Stimulated activated CD4-positive, alpha-beta T cell treated with anti-CD3 and anti-CD28 coated beads, Interleukin-4, amount 100 ng/mL, for 48 hours (primary cell): ENCODE results near the gene EPS8.
A peak's percentile ranks its signal among the peaks of the same experiment; 100 is the strongest.

Experiments
- DNase-seq, 2 donors: peaks; one replicate each; pipeline ENCODE4 v3.0.0-alpha.2; 2020; ENCODE audit warnings: low read depth in 2 of 2

Gene EPS8

DNA sequence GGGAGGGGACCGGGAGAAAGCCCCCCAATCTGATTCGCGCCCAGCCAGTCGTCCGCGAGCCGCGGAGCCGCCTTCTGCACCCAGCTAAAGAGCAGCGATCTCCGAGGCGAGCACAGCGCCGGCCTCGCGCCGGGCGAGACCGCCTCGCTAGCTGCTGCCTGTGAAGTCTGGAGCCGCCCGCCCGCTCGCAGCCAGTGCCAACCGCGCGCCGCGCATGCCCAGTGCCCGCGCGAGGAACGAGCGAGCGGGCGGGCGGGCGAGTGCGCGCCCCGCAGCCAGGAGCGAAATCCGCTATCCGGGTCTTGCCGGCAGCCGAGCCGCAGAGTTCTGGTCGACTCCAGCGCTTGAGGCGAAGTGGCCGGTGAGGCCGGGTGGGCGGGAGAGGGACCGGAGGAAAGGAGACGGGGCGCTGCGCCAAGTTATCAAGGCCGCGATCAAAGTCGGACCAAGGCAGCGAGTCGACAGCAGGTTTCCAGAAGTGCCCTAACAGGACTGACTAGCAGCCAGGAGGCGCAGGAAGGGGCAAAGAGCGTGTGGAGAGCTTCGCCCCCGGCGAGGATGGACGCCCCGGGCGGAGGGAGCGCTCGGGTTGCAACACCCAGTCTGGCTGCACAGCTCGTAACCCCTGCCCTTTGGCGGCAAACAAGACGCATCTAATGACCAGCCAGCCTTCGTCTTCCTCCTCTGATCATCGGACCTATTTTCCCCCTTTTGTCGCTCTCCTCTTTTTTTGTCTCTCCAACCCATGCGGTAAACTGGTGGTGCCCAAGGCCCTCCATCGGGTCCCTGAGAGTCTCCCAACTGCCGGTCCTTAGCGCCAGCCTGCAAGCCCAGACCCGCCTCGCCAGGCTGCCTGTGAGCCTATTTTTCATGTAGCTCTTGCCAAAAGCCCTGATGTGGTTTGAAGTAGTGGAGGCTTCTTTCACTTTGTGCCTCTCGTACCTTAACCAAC is at the start of gene EPS8:
Gene EPS8, minus strand, starts transcription at position 169 of the 952 bp plus-strand sequence. CDS start 106,437 bp downstream, outside the sequence.
- DNase-seq = peak; percentile 80 to 82

DNA sequence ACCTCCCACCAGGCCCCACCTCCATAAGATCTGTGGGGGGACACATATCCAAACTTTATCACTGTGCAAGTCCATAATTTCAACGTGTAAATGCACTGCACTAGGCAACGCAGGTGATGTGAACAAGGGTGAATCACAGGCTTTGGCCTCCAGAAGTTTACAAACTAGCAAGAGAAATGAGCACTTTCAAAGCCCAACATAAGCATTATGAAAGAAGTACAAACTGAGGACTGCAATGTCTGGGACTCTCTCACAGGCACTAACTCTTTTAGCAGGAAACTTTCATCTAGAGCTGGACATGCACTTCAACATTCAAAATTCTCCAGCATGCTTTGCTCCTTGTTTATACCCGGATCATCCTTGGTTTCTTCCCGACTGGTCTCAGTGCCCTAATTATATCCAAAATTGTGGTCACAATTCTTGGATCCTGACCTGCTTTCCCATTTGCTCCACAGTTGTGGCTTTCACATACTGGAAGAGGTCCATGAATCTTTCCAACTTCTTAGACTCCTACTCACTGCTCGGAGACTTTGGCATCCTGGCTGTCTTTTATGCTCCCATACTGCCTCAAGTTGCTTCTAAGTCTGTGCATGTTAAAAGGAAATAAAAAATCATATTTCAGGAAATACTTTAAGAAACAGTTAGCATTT is 48.1 kb upstream of the EPS8 start:
- no peak for DNase-seq

DNA sequence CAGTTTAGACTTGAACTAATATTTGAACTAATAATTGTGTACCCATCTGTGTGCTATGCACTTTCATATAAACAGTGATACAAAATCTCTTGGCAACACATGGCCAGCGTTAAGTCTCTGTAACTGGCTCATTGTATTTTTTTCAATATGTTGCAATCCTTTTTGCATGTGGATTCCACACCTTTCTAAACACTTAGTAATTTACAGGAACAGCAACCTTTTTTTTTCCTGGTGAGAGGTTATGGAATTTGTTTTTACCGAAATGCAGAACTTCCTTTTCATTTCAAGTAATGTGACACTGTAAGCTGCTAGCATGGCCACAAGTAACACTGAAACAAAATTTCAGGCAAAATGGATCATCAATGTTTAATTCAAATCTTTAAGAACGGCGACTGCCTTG is 45.4 kb upstream of the EPS8 start:
- DNase-seq = no peak

DNA sequence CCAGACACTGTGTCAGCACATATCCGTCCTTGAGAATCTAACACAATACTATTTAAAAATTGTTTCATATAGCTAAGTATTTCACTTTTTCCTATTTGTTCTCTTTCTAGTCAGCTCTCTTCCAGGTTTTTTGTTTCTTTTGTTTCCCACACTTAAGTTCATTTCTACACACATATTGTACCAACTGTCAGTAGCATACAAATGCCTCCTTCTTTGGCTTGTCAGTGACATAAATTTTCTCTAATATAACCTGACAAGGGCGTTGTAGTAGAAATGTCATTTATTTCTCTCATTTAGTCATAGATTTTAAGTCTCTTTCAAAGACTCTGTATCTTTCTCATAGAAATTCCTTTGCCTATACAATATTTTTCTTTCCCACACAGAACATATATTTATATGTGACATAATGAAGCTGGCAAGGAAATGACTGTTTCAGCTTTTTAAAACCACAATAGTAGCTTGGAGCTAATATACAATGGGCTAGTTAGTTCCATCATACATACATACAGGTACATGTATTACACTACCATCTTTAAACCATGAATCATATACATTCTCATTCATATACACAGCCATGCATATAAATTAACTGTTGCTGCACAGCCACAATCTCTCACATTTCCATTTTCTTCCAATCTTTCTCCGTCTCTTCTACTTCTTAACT is 42.3 kb upstream of the EPS8 start:
- DNase-seq = no peak

DNA sequence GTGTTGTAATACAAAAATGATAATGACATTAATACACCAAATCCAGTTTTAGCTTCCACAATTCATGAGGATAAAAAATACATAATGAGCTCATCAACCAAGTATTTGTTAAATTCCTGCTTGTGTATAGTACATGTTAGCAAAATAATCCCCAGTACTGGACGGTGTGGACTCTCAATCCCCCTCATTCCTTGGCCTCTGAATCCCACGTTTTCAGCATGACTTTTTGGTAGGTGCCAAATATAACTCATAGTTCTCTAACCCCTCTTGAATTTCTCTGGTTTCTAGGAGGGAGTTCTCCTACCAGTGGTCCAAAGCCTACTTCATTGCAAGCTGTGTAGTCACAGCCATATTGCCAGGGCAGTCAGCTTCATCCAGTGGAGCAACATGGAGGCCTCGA is 41.4 kb upstream of the EPS8 start:
- no peak for DNase-seq

DNA sequence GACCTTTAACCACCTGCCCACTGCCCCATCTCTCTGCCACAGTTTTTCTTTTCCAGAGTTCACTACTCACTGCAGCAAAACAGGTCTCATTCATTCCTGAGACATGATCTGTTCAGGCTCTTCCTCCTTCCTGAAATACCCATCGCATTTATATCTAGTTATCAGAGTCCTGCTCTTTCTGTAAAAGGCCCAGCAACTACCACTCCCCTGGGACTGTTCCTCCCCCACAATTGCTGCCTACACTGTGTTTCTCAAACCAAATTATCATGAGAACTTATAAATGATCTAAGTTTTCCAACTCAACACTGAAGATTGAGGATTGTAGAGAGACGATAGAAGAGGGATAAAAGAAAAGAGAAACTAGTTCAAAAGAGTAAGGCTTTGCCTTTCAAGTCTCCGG is 40.8 kb upstream of the EPS8 start:
- DNase-seq = no peak

DNA sequence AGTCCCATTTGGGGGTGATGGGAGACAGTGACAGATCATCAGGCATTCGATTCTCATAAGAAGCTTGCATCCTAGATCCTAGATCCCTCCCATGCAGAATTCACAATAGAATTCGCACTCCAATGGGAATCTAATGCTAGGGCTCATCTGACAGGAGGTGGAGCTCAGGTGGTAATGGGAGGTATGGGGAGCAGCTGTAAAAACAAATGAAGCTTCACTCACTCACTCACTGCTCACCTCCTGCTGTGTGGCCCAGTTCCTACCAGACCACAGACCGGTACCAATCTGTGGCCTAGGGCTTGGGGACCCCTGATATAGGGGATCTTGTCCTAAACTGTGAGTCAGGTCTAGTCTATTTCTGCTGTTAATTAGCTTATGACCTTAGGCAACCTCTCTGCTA is 40.1 kb upstream of the EPS8 start:
- no peak for DNase-seq

DNA sequence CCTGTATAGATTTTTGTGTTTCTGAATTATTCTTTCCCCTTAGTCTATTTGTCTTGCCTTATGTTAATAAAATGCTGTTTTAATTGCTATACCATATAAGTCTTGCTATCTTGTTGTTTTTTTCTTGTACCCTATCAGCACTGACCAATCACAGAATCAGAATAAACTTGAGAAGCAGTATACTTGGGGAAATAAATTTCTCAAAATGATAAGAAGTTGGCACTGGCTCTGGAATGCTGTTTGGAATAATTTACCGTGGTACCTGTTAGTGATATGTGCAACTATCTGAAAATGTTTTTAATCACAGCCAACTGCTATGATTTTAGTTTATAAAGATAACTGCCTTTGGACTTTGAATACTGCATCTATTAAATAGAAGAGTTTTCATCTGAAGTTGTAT is 37.9 kb upstream of the EPS8 start:
- no peak for DNase-seq

DNA sequence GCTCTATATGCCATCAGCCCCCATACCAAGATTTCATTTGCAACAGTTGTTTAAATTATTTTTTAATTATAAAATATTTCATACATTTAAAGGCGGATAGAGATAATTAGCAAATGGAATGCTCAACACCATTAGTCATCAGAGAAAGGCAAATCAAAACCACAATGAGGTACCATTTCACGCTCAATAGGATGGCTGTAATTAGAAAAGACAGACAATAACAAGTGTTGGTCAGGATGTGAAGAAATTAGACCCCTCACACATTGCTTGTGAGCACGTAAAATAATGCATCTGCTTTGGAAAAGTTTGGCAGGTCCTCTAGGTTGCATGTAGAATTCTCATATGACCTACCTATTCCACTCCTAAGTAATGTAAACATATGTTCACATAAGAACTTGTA is 35.3 kb upstream of the EPS8 start:
- no peak for DNase-seq

DNA sequence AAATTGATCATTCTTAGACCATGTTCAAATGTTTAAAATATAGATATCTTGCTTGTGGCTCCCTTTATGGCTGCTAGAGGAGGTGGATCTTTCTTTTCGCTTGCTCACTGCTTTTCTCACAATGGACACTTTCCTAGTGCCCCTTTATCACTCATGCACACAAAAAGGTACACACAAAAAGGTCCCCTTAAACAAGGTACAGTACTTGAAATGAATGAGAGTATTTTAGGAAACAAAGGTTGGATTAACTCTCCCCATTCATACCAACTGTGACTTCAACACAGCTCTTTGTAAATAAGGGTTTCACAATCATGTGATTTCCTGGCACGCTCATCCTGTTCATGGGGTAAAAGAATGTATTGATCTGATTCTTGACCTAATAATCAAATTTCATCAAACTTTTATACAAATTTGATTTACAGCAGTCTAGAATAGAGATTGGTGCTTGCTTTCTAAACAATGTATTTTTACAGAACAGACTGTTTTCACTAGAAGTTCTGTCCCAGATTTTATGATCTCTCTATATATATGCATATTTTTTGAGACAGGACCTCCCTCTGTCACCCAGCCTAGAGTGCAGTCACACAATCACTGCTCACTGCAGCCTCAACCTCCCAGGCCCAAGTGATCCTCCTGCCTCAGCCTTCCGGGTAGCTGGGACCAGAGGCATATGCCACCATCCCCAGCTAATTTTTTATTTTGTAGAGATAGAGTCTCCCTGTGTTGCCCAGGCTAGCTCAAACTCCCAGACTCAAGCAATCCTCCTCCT is 34.4 kb upstream of the EPS8 start:
- DNase-seq = no peak

DNA sequence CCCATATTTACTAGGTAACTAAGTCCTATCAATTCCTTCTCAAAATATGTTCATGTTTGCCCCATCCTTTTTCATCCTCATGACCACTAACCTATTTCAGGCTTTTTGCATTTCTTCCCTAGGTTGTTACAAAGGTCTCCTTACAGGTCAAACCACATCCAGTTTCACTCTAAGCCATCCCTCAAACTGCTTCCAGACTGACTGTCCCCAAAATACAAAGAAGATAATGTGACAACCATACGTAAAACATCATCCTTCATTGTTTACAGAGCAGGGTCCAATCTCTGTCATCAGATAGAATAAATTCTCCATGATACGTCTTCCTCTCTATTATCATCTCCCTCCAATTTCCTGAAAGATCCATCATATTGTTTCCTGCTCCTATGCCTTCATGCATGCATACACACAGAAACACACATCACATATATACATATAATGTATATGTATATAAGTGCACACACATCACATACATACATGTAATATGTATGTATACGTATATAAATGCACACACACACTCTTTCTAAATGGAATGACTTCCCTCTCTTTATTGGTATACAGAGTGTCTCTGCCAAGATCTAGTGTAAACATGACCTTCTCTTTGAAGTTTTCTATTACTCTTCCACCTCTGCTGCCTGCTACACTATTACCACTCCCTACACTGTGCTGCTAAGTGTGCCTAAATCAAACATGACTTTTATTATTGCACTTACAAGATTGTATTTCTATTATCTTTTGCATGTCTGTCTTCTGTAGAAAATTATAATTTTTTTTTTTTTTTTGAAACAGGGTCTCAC is 30.7 kb upstream of the EPS8 start:
- DNase-seq = no peak

DNA sequence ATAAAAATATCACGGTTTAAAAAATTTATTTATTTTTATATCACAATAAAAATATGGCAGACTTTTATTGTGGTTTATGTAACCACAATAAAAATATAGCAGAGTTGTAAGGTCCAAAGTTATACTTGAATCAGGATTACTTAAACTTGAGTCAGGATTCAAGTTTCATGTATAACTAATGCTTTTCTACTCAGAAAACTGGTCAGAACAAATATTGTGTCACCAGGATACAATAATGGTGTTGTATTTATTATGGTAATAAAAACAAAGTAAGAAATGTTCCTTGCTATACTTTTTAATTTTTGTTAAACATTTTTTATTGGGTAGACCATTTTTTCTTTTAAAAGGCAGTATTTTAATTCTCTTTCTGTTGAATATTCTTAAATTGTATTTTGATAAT is 29.2 kb upstream of the EPS8 start:
- no peak for DNase-seq

DNA sequence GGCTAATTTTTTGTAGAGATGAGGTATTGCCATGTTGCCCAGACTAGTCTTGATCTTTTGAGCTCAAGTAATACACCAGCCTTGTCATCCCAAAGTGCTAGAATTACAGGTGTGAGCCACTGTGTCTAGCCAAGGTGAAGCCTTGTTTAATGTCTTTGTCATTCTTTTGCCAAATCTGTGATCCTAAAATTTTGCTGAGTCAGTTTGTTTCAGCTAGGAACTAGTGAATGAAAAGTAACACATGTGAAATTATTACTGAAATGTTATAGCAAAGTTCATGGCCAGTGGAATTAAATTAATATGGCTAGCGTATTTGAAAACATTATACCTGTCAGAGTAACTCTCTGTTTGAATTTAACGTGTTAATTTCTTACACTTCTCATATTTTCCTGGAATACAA is 26.5 kb upstream of the EPS8 start:
- no peak for DNase-seq

DNA sequence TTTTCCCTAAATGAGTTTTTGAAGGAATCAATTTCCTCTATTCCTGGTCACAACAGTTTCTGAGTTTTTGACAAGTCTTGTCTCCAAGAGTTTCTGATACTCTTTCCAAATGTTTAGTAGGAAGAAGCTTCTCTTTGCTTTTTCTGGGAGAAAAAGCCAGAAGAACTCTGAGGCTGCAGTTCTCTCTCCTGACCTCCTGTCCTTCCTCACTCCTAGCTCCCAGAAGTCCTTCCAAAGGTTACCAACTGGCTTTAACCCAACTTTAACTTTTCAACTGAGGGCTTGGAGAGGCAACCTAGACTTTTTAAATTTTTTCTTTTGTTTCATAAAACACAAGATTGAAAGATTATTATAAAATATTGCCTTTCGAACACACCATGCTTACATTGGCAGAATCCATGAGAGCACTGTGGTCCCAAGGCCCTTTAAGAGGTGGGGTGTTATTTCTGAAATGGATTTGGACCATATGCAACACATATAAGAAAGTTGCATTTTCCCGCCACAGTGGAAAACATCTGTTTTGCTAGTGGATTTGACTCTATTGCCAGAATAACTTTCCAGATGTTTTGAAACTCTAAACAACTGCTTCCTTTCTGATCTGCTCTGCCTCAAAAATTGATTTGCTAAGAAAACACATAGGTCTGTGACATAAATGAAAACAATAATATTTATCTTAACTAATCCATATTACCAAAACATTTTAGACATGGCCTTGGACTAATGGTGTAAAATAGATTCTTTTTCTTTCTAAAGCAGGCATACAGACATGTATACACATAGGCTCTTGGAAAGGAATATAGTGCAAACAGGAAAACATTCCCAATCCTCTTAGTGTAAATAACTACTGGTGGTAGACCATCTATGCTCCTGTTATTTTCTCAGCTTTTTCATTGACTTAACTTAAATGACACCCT is 22.3 kb upstream of the EPS8 start:
- DNase-seq = no peak

DNA sequence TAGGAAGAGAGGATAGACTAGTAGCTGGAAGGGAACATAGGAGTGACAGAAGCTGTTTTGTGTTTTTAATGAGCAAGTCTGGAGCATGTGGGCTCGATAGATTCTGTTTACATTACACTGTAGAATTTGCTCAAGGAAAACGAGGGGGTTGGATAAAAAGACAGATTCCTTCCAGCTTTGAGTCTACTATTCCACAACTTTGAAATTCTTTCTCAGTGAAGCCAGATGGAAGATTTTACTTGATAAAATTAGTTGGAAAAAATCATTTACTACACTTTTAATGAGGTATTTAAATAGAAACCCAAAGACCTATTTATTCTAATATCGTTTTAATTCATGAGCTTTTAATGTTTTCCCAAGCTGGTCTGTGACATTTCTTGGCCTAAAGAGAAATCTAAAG is 19.5 kb upstream of the EPS8 start:
- DNase-seq = no peak

DNA sequence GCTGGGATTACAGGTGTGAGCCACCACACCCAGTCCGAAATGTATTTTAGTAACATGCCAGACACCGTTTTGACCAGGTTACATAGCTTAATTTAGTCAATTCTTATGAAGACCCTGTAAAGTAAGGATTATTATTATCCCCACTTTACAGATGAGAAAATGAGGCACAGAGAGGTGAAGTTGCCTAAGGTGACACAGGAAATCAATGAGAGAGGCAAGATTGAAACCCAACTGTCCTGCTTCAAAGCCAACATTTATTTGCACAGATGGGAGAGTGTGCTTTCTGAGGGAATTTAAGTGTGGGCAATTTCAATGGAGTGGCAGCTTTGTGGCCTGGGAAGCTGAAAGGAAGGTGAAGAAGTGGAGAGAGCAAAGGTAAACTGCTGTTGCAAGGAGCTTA is 19.1 kb upstream of the EPS8 start:
- DNase-seq = no peak

DNA sequence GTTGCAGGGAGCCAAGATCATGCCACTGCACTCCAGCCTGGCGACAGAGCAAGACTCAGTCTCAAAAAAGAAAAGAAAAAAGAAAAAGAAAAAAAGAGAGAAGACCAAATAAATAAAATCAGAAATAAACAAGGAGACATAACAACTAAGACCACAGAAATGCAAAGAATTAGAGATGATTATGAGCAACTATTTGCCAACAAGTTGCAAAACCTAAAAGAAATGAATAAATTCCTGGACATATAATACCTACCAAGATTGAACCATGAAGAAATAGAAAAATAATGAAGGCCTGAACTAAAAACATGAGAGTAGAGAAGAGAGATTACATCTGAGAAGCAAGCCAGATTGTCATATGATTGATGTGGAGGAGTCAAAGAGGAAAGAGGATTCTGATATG is 17.6 kb upstream of the EPS8 start:
- no peak for DNase-seq

DNA sequence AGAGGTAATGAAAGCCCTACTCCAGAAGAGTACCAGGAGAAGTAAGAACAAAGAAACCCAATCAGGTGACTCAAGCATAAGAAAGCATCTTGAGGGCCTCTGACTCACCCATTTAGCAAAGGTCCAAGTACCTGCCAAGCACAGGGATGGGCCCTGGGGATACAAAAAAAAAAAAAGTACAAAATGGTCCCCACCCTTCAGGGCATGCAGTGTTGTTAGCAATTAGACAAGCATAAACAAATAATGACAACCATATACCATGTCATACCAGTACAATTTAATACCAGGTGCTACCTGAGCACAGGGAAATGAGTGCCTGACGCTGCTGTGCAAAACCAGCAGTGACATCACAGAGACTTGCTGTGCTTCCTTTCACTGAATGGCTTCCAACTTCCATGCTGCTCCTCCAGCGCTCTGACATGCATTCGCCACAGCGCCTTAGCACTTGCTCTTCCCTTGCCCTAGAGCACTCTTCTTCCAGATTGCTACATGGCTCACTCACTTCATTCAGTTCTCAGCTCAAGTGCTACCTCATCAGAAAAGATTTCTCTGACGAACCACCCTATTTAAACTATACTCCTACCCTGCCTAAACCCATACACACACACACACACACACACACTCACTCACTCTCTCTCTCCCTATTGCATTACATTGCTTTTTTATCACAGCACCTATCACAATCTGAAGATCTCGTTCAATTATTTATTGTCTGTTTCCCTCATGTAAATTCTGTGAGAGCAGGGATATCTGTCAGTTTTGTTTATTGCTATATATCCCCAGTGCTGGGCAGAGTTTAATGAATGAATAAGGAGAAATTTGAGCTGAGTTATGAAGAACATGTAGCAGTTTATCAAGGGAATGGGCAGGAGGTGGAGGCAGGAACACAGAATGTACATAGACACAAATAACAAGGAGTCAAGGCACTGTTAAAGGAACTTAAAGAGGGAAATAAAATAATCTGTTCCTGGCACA is 12.9 kb upstream of the EPS8 start:
- no peak for DNase-seq

DNA sequence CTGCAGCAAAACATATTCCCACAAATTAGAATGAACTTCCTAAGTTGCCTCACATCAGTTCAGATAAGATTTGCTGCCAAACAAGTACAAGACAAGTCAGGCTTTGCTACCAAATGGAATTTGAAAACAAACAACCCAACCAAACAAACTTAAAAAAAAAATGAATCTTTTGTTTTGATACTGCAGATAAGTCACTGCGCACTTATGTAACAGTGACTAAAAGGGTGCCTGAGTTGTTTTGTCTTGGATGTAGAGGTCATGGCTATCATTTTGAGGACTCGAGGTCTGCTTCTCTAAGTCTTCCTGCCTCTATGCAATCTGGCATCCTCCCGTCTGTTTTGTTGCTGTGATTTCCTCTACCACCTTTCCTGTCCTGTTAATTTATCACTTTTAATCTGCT is 11.1 kb upstream of the EPS8 start:
- DNase-seq = no peak
